Stimulated activated naive CD4-positive, alpha-beta T cell (primary cell): ENCODE data around the gene NPC1L1.

Source experiments
- DNase-seq, 6 experiments: peaks; one replicate each; lab custom pipeline; 2025; lab: John Stamatoyannopoulos, UW

The NPC1L1 gene

DNA sequence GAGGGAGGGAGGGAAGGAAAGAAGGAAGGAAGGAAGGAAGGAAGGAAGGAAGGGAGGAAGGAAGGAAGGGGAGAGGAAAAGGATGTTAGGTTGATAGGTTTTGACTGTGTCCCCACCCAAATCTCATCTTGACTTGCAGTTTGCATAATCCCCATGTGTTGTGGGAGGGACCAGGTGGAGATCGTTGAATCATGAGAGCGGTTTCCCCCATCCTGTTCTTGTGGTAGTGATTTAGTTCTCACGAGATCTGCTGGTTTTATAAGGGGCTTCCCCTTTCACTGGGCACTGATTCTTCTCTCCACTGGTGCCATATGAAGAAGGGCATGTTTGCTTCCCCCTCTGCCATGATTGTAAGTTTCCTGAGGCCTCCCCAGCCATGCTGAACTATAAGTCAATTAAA lies 35.5 kb downstream of the NPC1L1 start:
- no peak for DNase-seq

DNA sequence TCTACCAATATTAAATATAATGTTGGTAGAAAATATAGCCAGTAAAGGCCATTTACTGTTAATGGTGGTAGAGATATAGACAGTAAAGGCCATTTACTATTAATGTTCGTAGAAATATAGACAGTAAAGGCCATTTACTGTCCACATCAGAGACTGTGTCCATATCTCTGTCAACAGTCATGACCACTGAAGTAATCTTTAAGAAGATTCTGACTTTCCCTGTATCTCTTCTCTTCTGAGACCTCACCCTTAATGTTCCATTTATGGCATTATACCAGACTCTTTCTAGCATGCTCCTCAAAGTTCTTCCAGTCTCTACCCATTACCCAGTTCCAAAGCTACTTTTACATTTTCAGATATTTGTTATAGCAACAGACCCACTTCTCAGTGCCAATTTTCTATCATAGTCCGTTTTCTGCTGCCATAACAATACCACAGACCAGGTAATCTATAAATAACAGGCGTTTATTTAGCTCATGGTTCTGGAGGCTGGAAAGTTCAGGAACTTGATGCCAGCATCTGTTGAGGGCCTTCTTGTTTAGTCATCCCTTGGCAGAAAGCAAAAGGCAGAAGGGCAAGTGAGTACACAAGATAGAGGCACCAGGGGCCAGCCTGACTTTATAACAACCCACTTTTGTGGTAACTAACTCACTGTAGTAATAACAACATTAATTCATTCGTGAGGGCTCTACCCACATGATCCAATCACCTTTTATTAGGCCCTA lies 42.7 kb downstream of the NPC1L1 start:
- no peak for DNase-seq

DNA sequence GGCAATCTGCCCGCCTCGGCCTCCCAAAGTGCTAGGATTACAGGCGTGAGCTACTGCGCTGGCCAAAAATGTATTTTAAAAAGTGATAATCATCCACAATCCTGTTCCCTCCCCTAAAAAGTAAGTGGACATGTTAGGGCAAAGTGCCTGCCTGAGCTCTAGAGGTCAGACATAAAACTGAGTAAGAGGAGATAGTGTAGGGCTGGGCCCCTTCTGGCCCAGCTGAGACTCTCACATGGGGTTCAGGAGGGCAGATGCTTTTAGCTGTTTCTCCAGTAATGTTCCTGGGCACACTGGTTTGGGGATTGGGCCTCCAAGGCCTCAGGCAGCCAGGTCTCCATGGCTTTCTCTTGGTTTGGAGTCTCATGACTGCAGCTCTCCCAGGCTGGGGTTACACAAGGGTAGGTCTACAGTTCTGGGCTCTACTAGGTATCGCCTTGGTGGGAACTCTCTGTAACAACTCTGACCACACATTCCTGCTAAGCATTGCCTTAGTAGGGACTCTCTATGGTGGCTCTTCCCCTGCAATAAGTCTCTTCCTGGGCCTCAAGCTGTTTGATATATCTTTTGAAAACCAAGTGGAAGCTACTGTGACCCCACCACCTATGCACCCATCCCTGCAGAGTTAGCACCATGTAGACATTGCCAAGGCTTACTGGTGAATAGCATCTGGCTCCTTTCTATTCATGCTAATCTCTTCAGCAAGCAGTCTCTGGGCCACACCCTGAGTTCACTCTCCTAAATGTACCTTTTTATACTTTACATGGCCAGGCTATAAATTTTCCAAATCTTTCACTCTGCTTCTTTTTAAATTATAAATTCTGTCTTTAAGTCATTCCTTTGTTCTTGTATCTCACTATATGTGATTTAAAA lies 43.7 kb downstream of the NPC1L1 start:
- no peak for DNase-seq

DNA sequence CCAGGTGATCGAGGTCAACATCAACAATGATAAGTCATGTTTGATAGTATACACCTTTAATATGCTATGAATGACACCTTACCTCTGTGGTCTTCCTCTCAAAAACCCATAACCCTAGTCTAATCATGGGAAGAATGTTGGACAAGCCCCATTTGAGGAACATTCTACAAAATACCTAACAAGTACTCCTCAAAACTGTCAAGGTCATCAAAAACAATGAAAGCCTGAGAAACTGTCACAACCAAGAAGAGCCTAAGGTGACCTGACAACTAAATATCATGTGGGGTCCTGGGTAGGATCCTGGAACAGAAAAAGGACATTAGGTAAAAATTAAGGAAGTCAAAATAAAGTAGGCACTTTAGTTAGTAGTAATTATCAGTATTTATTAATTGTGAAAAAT lies 44.7 kb downstream of the NPC1L1 start:
- DNase-seq: no peak

DNA sequence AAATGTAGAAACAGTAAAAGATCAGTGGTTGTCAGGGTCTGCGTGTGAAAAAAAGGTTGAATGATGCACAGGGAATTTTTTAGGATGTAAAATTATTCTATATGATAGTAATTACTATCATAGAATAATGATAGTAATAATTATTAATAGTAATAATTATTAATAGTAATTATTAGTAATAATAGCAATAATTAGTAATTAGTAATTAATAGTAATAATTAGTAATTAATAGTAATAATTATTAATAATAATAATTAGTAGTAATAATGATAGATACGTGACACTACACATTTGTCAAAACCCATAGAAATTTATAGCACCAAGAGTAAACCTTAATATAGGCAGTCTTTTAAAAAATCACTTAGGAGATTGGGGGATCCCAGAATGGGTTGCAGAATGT lies 46.2 kb downstream of the NPC1L1 start:
- DNase-seq: no peak

DNA sequence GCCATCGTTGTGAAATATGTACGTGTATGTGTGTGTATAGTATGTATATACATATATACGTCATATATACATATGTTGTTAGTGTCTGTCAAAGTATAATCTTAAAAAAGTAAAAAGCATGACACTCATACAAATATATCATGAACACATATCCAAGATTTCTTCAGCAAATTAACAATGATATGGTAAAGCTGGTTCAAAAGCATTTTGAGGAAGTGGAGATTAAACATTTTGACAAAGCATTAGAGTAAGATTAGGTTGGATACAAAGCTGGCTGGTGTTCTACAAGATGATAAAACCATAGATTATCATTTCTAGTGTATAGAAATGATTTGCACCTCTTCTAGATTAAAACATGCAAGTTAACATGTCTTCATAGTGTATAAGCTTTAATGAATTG lies 49.9 kb downstream of the NPC1L1 start:
- DNase-seq: no peak

DNA sequence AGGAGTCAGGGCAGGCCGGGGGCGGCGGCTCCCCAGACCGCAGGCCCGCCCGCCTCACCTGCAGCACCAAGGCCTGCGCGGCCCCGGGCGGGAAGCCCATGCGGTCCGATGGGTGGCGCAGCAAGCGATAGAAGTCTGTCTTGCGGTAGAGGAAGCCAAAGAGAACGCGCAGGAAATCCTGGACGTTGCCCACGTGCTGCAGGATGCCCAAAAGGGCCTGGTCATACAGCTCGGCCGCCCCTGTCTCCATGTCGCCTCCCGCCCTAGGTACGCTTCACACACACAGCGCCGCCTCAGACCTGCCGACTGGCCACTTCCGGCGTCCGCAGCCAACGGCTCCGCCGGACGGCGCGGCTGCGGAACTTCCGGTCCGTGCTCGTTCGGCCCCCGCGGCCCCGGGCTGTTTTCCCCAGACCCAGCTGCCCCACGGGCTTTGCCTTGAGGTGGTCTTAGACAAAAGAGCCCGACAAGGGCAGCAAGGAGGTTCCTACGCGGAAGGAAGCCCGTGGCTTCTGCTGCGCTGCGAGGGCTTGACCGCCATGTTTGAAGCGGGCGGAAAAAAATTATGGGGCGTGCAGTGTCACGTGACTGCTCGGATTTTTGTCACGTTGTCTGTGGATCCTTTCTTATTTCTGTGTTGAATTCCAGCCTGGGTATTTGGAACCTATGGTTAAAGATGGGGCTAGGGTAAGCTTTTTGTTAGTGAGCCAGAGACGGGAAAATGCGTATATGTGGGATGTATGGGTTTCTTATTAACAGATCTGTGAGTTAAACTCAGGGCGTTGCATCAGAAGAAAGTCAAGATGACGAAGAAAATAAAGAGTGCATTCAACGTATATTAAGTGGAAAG lies 50.6 kb downstream of the NPC1L1 start, which contains the start of gene NUDCD3:
Gene NUDCD3 (minus strand): TSS at position 308 of the 850 bp plus-strand sequence. CDS start 58 bp downstream, at position 250.
- DNase-seq: peak; percentile 70 to 90 (median 78)

DNA sequence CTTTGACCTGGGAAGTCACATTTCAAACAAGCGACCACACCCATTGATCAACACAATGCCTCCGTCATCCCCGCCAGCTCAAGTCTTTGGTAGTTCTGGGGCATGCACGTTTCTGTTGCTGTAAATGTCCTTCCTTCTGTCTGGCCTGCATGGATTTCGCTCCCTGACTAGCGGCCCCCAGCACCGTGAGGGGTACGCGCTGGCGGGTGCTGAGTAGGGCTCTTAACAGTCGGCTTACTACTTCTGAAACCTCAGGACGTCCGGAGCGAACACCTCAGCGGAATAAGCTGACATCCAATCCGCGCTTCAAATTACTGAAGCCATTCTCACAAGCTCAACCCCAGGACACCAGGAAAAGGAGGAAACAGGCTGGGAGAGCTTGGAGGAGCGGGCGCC lies 51.2 kb downstream of the NPC1L1 start:
- peak; percentile 28 to 90 (median 69) for DNase-seq

DNA sequence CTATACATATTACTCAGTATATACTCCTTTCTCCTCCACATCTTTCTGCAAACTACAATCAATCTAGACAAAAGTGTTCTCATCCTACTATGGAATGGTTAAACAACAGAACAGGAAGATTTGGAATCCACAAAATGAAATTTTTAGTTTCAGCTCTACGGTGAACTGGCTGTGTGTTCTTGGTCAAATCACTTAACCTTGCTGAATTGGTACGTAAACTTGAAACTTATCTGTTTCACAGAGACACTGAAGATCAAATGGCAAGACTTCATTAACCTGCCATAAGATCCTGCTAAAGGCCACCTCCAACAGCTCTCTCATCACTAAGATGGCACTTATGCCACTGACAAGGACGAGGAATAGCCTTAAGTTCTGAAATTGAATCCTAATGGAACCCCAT lies 52.2 kb downstream of the NPC1L1 start:
- DNase-seq: no peak

DNA sequence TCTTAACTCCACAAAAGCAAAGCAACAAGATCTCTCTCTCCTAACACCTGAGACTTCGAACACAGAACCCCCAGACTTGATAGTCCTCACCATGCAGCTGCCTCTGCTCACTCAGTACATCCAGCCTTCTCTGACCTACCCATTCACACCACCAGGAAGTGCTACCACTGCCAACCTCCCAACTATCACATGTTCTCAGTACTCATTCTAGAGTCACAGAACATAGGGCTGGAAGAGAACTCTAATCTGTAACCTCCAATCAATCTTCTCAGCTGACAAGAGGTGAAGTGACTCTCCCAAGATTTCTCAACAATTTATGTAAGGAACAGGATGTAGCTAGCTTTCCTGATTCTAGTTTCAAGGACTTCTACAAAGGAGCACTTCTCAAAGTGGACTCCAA lies 54.4 kb downstream of the NPC1L1 start:
- DNase-seq: no peak

DNA sequence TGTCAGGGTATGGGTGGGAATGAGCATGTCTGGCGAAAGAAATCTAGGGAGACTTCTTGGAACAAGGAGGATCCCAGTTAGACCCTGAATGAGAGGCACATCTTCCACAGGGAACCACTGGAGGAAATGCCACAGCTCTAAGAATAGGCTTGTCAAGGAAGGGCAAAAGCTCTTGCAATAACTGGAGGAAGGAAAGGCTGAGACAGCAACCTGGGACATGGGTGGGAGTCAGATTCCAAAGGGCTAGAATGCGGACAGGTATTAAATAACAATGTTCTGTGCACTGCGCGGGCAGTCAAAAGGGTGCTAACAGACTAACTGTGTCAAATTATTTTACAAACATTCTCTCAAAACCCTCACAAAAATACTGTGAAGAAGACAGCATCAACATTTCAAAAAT lies 55.1 kb downstream of the NPC1L1 start:
- no peak for DNase-seq

DNA sequence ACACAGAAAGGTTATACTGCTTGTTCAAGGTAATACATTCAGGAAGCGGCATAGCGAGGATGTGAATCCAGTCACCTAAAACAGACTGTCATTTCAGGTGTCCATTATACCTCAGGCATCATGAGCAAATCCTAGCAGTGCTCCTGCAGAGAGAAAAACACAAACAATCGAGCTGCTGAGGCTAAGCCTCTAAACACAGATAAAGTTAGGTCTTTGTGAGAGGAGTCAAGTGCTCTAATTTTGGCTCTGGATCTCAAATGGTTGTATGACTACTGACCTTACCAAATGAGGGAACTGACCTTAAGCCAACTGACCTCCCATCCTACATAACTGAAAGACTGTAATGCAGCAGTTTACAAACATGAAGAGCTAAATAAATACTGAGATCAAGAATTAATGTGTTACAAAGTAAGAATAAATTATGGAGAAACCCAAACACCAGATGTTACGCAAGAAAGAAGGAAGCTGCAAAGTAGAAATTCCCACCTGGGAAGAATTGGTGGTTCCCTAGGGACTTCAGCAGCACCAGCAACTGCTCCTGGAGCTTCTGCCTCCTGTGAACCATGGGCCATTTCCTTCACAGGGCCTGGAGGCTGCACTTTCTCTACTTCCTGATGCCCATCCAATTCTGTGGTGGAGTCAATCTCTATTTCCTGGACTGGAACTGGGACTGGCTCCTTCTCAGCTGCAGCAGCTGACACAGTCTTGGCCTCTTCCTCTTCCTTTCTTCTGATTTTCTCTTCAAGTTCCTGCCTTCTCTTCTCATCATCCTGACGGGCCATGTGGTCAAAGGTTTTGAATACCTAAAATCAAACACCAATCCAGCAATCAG lies 56.4 kb downstream of the NPC1L1 start:
- DNase-seq: no peak

DNA sequence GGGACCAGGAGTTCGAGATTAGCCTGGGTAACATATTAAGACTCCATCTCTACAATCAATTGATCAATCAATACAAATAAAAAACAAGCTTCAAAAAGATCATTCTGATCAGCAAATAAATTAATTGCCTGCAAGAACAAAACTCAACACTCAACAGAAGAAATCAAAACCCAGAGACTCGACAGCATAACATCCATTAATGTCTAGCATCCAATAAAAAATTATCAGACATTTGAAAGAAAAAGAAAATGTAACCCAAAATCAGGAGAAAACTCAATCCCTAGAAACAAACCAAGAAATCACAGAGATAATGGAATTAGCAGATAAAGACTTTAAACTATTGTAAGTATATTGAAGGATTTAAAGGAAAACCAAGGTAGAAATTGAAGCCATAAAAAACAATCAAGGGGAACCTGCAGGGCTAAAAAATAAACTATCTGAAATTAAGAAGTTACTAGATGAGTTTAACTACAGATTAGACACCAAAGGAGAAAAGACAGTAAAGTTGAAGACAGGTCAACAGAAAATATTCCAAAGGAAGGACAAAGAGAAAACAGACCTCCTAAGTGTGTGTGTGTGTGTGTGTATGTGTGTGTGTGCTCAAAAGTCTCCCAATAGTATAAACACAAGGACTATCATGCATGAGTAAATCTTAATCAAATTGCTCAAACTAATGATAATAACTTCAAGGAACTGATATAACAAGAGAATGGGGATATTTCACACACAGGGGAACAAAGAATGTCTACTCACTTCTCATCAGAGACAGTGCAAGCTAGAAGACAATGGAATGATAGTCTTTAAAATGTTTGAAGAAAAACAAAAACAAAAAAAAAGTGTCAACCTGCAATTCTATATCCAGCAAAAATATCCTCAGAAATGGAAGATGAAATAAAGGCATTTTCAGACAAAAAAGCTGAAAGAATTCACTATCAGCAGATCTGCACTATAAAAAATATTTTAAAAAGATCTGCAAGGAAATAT lies 58.3 kb downstream of the NPC1L1 start:
- no peak for DNase-seq

DNA sequence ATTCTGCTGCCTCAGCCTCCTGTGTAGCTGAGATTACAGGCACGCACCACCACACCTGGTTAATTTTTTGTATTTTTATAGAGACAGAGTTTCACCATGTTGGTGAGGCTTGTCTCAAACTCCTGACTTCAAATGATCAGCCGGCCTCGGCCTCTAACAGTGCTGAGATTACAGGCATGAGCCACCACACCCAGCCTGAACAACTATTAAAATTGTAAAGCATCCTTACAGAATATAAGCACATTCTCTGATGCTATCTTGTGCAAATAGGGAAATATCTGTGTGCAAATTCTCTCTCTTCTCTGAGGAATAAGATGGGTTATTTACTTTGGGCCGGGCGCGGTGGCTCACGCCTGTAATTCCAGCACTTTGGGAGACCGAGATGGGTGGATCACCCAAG lies 63.2 kb downstream of the NPC1L1 start:
- no peak for DNase-seq

DNA sequence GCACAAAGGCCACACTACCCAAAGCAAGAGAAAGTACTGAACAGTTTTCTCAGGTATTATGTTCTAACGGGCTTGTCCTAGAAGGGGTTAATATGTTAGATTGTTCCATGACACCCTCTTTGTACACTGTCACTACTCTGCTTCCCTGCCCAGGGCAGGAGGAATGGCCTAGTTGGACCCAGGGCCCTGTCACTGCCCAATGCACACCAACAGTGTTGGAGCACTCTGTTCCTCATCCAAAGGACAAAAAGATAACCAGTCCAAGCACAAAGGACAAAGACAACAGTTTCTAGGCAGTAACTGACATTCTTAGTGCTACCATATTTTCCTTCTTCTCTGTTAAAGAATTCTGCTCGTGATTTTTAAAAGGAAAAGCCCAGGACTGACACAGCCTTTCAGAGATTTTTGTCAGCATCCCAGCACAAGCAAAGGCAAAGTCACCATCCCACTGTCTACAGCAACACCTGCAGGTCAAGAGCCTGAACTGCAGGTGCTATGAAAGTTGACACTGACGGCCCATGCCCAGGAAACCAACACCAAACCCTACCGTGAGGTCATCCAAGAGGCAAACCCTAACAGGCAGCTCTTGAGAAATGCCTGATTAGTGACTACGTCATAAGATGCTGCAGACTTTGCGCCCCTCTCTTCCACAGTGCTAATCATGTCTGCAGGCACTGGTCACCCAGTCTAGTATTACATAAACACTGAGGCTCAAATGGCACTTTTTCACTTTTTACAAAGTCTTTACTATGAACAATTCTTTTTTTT lies 63.9 kb downstream of the NPC1L1 start:
- peak; percentile 31 to 72 (median 43) for DNase-seq

DNA sequence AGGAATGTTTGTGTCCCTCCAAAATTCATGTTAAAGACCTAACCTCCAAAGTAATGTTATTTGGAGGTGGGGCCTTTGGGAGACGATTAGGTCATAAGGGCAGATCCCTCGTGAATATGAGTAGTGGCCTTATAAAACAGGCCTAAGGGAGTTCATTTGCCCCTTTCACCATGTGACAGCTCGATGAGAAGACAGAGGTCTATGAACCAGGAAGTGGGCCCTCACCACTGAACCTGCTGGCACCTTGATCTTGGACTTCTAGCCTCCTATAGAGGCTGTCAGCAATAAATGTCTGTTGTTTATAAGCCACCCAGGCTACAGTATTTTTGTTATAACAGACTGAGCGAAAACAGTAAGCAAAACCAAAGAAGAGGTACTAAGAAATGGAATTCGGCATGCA lies 64.8 kb downstream of the NPC1L1 start:
- no peak for DNase-seq

DNA sequence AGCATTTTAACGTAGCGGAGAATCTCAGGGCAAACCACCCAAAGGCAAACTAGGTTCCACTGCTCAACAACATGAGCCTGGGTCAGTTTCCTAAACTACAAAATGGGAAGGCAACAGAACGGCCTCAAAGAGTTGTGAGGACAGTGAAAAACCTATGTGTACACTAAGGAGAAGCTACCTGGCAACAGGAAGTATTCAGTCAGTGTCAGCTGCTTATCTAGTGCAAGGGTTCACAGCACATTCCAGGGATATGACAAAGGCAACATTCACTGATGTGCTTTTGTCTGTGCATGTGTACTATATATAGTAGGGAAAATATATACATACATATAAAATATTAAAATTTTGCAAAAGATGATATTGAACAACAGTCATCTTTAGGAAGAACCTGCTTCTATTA lies 67.8 kb downstream of the NPC1L1 start:
- DNase-seq: no peak

DNA sequence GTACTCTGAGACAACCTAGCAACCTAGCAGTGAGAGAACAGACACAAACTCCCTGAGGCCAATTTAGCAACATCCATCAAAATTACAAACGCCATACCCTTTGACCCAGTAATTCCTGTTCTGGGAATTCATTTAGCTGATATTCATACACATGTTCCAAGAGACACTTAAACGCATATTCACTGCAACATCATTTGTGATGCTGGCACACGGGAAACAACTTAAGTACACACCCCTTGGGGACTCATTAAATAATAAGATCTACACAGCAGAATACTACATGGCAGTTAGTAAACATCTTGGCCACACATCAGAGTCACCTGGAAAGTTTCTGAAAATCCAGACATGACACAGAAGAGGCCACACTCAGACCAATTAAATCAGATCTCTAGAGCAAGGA lies 68.3 kb downstream of the NPC1L1 start:
- DNase-seq: no peak

DNA sequence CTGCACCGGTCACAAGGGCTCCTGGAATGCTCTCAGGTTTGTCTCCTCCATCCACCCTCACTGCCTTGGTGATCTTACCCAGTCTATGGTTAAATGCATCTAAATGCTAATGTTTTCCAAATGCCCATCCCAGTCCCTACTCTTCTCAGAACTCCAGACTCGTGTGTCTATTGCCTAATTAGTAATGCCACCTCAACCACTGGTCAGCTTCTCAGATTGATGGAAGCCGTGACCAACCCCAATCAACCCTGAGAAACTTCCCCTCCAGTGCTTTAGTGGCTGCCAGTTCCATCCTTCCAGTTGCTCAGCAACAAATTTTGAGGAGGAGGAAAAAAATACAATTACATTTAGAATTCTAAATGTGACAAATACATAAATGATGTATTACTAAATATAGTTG lies 69.3 kb downstream of the NPC1L1 start:
- DNase-seq: no peak
